Testis (tissue), 2 donors: ENCODE results near the gene SLC44A5.

Experiments
- POLR2A ChIP-seq: fragments of 450-650 bp; IDR thresholded peaks from one replicate; pipeline ENCODE4 v1.6.1; 2017; ENCODE audit warnings: antibody characterized with exemption, mild to moderate bottlenecking, moderate library complexity
- TF ChIP-seq, protein P1 (sequence below), 3 experiments: fragments of 450-650 bp in 2 of 3; fragments of 200-600 bp in 1 of 3; sonication (generic) in 1 of 3; IDR thresholded peaks; one replicate each; pipeline ENCODE4 v1.5.1; 2016 to 2019; ENCODE audit warnings: antibody characterized with exemption in 3 of 3, mild to moderate bottlenecking in 2 of 3, moderate library complexity in 1 of 3

- no peak for TF ChIP-seq POLR2A
- TF ChIP-seq, protein P1, sequence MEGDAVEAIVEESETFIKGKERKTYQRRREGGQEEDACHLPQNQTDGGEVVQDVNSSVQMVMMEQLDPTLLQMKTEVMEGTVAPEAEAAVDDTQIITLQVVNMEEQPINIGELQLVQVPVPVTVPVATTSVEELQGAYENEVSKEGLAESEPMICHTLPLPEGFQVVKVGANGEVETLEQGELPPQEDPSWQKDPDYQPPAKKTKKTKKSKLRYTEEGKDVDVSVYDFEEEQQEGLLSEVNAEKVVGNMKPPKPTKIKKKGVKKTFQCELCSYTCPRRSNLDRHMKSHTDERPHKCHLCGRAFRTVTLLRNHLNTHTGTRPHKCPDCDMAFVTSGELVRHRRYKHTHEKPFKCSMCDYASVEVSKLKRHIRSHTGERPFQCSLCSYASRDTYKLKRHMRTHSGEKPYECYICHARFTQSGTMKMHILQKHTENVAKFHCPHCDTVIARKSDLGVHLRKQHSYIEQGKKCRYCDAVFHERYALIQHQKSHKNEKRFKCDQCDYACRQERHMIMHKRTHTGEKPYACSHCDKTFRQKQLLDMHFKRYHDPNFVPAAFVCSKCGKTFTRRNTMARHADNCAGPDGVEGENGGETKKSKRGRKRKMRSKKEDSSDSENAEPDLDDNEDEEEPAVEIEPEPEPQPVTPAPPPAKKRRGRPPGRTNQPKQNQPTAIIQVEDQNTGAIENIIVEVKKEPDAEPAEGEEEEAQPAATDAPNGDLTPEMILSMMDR (IDR thresholded peaks at IDR 0.05), result no peak
Observed at GRCh38 chr1:75514270-75514669, 96.6 kb downstream of the SLC44A5 start.
